ENCODE data around the gene IFNA1.
"Not testable (repeated sequence)": the region's sequence is repeated elsewhere in the genome, so short reads cannot be mapped to it uniquely, and the experiment has no call there.

The IFNA1 gene

GRCh38 chr9:21449312-21449711 is 9.1 kb downstream of the IFNA1 start:
- not testable (repeated sequence) for DNase-seq (ENCODE audit: low read depth)

- no peak for DNase-seq (ENCODE audit: low read depth)
These were observed 10.6 kb downstream of the IFNA1 start for GRCh38 chr9:21450733-21451394.

GRCh38 chr9:21452681-21453080 is 12.4 kb downstream of the IFNA1 start:
- DNase-seq (ENCODE audit: low read depth): no peak

- DNase-seq (ENCODE audit: low read depth): no peak
These were observed 13.9 kb downstream of the IFNA1 start for GRCh38 chr9:21454149-21454548.

GRCh38 chr9:21455320-21455719 is 15.1 kb downstream of the IFNA1 start:
- no peak for DNase-seq (ENCODE audit: low read depth)

- DNase-seq (ENCODE audit: low read depth): no peak
These were observed 21.1 kb downstream of the IFNA1 start for GRCh38 chr9:21461377-21461776.

- DNase-seq (ENCODE audit: low read depth): no peak
These were observed 24.9 kb downstream of the IFNA1 start for GRCh38 chr9:21465138-21465537.

GRCh38 chr9:21465859-21466518 is 25.8 kb downstream of the IFNA1 start:
- no peak for DNase-seq (ENCODE audit: low read depth)

- DNase-seq (ENCODE audit: low read depth): no peak
These were observed 29.9 kb downstream of the IFNA1 start for GRCh38 chr9:21470126-21470525.

GRCh38 chr9:21473236-21473635 is 33.0 kb downstream of the IFNA1 start:
- DNase-seq (ENCODE audit: low read depth): no peak

- no peak for DNase-seq (ENCODE audit: low read depth)
These were observed 37.2 kb downstream of the IFNA1 start for GRCh38 chr9:21477466-21477865.

GRCh38 chr9:21479152-21479702 is 39.0 kb downstream of the IFNA1 start:
- DNase-seq (ENCODE audit: low read depth): no peak

- DNase-seq (ENCODE audit: low read depth): no peak
These were observed 41.3 kb downstream of the IFNA1 start for GRCh38 chr9:21481470-21482056.

- DNase-seq (ENCODE audit: low read depth): no peak
These were observed 42.0 kb downstream of the IFNA1 start, which contains the start of gene IFNE for GRCh38 chr9:21482213-21482612. Gene IFNE, minus strand, starts transcription at chr9:21482313. Its CDS starts 619 bp downstream, at chr9:21481694.
